ENCODE data around the gene FGFR1OP2. TPM values are rescaled to one million over a fixed set of nuclear protein-coding genes. Genes with fewer than 3 reads are reported as not detected.

The FGFR1OP2 gene
- total RNA-seq, 1 donor from 2014 or later: 33.9 TPM

- Histone ChIP-seq H3K4me3 (no peak overlapping the region), H3K36me3 (no peaks in the 10 kb centered on the region), H3K27ac (replicated peaks) (no peak overlapping the region), H3K4me1 (peaks cover 59% of the 10 kb centered on the region), H3K27me3 (ENCODE audit: low read depth) (no peaks in the 10 kb centered on the region), H3K9me3 (replicated peaks) (no peaks in the 10 kb centered on the region)
- intact Hi-C loops (cut with micrococcal nuclease): no loop called here
- no peak for DNase-seq
- no peak for TF ChIP-seq CTCF (IDR thresholded peaks at IDR 0.05; ENCODE audit: borderline replicate concordance)
Observed at GRCh38 chr12:27009881-27010301, 71.6 kb downstream of the FGFR1OP2 start.

- Histone ChIP-seq H3K27ac (replicated peaks) (no peak overlapping the region), H3K9me3 (replicated peaks) (no peaks in the 10 kb centered on the region), H3K36me3 (no peaks in the 10 kb centered on the region), H3K27me3 (ENCODE audit: low read depth) (no peaks in the 10 kb centered on the region), H3K4me3 (no peak overlapping the region), H3K4me1 (peaks cover 54% of the 10 kb centered on the region)
- DNase-seq: no peak
- TF ChIP-seq CTCF (IDR thresholded peaks at IDR 0.05; ENCODE audit: borderline replicate concordance): no peak
- intact Hi-C loops (cut with micrococcal nuclease): no loop called here
Observed at GRCh38 chr12:27012239-27012981, 74.1 kb downstream of the FGFR1OP2 start.

GRCh38 chr12:27012982-27013255 lies 74.6 kb downstream of the FGFR1OP2 start:
- TF ChIP-seq CTCF (IDR thresholded peaks at IDR 0.05; ENCODE audit: borderline replicate concordance): no peak
- peak overlapping the region; percentile 73 for H3K4me3 ChIP-seq
- no peak for DNase-seq
- intact Hi-C loops (cut with micrococcal nuclease): no loop called here
- H3K4me1 ChIP-seq: peaks cover 49% of the 10 kb centered on the region
- no peak overlapping the region for H3K27ac ChIP-seq (replicated peaks)
- no peaks in the 10 kb centered on the region for H3K36me3 ChIP-seq
- no peaks in the 10 kb centered on the region for H3K9me3 ChIP-seq (replicated peaks)
- no peaks in the 10 kb centered on the region for H3K27me3 ChIP-seq (ENCODE audit: low read depth)

- Histone ChIP-seq H3K9me3 (replicated peaks) (no peaks in the 10 kb centered on the region), H3K4me1 (peaks cover 48% of the 10 kb centered on the region), H3K27ac (replicated peaks) (peak overlapping the region; percentile 93), H3K36me3 (no peaks in the 10 kb centered on the region), H3K27me3 (ENCODE audit: low read depth) (no peaks in the 10 kb centered on the region), H3K4me3 (peak overlapping the region; percentile 73)
- no peak for TF ChIP-seq CTCF (IDR thresholded peaks at IDR 0.05; ENCODE audit: borderline replicate concordance)
- no peak for DNase-seq
- intact Hi-C loops (cut with micrococcal nuclease): no loop called here
Observed at GRCh38 chr12:27013611-27014084, 75.4 kb downstream of the FGFR1OP2 start.

- peak; percentile 92 for DNase-seq
- TF ChIP-seq CTCF (IDR thresholded peaks at IDR 0.05; ENCODE audit: borderline replicate concordance): peak; percentile 99
- Histone ChIP-seq H3K4me1 (peaks cover 48% of the 10 kb centered on the region), H3K27me3 (ENCODE audit: low read depth) (no peaks in the 10 kb centered on the region), H3K36me3 (no peaks in the 10 kb centered on the region), H3K9me3 (replicated peaks) (no peaks in the 10 kb centered on the region), H3K4me3 (peak within 1 kb of the TSS; percentile 73), H3K27ac (replicated peaks) (peak within 1 kb of the TSS; percentile 93)
- intact Hi-C loops (cut with micrococcal nuclease): no loop called here
Observed at GRCh38 chr12:27014085-27014858, 76.0 kb downstream of the FGFR1OP2 start, which contains the start of gene TM7SF3. TSS of gene TM7SF3 (minus strand) at chr12:27014384. CDS start at chr12:27014168, 216 bp downstream.

Data from left ventricle myocardium inferior (tissue), 1 donor.